Astrocyte (in vitro differentiated cells and primary cell): ENCODE results near the gene MED1. TPM values are rescaled to one million over a fixed set of nuclear protein-coding genes. Genes with fewer than 3 reads are reported as not detected.
"Not testable (repeated sequence)": the region's sequence is repeated elsewhere in the genome, so short reads cannot be mapped to it uniquely, and the experiment has no call there.

Experiments used
- DNase-seq: peaks from one replicate; pipeline ENCODE4 v3.0.0-alpha.2; 2010; ENCODE audit warnings: low read depth
- FAIRE-seq: peaks from 2 replicates; lab custom pipeline; 2011; peaks lifted over from hg19 to GRCh38; lab: Jason Lieb, UNC
- H2AFZ ChIP-seq: 2 replicates; pipeline ENCODE4 v1.6.0; 2012; ENCODE audit warnings: low read depth, low read length, inconsistent platforms
- H3K27ac ChIP-seq: 2 replicates; pipeline ENCODE4 v1.5.1; 2011; ENCODE audit warnings: low read depth, low read length, inconsistent platforms
- H3K27me3 ChIP-seq: 2 replicates; pipeline ENCODE4 v1.6.0; 2011; ENCODE audit warnings: low read length, inconsistent platforms; ENCODE audit not compliant: insufficient read depth
- H3K36me3 ChIP-seq: 2 replicates; pipeline ENCODE4 v1.5.1; 2011; ENCODE audit warnings: low read length, inconsistent platforms; ENCODE audit not compliant: insufficient read depth
- H3K4me1 ChIP-seq: 2 replicates; pipeline ENCODE4 v1.5.1; 2011; ENCODE audit warnings: low read length, inconsistent platforms; ENCODE audit not compliant: insufficient read depth
- H3K4me2 ChIP-seq: 2 replicates; pipeline ENCODE4 v1.6.0; 2012; ENCODE audit warnings: low read length, inconsistent platforms
- H3K4me3 ChIP-seq: 2 replicates; pipeline ENCODE4 v1.5.1; 2011; ENCODE audit warnings: low read depth, mild to moderate bottlenecking, low read length, inconsistent platforms; ENCODE audit not compliant: insufficient read depth
- H3K79me2 ChIP-seq: 2 replicates; pipeline ENCODE4 v1.6.0; 2012; ENCODE audit warnings: mild to moderate bottlenecking, low read length, inconsistent platforms; ENCODE audit not compliant: insufficient read depth
- H3K9ac ChIP-seq: 2 replicates; pipeline ENCODE4 v1.6.0; 2012; ENCODE audit warnings: mild to moderate bottlenecking, low read length, inconsistent platforms
- H3K9me3 ChIP-seq: 2 replicates; pipeline ENCODE4 v1.5.1; 2012; ENCODE audit warnings: low read depth, mild to moderate bottlenecking, low read length, inconsistent platforms; ENCODE audit not compliant: insufficient read depth
- H4K20me1 ChIP-seq: 2 replicates; pipeline ENCODE4 v1.6.0; 2012; ENCODE audit warnings: low read length, inconsistent platforms; ENCODE audit not compliant: insufficient read depth
- H3K27ac Mint-ChIP-seq: one replicate; pipeline ENCODE4 v1.8.0; 2021; ENCODE audit warnings: mild to moderate bottlenecking, mixed read lengths; ENCODE audit not compliant: unreplicated experiment
- H3K27me3 Mint-ChIP-seq: one replicate; pipeline ENCODE4 v1.8.0; 2021; ENCODE audit warnings: low read depth, mixed read lengths; ENCODE audit not compliant: unreplicated experiment
- H3K36me3 Mint-ChIP-seq: one replicate; pipeline ENCODE4 v1.8.0; 2021; ENCODE audit warnings: low read depth, mixed read lengths; ENCODE audit not compliant: unreplicated experiment
- H3K4me1 Mint-ChIP-seq: one replicate; pipeline ENCODE4 v1.8.0; 2021; ENCODE audit warnings: low read depth, mixed read lengths; ENCODE audit not compliant: unreplicated experiment
- H3K4me3 Mint-ChIP-seq: one replicate; pipeline ENCODE4 v1.8.0; 2021; ENCODE audit warnings: mild to moderate bottlenecking, moderate library complexity, mixed read lengths; ENCODE audit not compliant: unreplicated experiment
- H3K9me3 Mint-ChIP-seq: one replicate; pipeline ENCODE4 v1.8.0; 2021; ENCODE audit warnings: mild to moderate bottlenecking, mixed read lengths; ENCODE audit not compliant: unreplicated experiment
- CTCF ChIP-seq: IDR thresholded peaks from 2 replicates; pipeline ENCODE4 v1.5.1; 2011; ENCODE audit warnings: low read depth, mild to moderate bottlenecking, inconsistent platforms, low read length, moderate library complexity; ENCODE audit not compliant: insufficient read depth
- EZH2 ChIP-seq: IDR thresholded peaks from 2 replicates; pipeline ENCODE4 v1.6.1; 2012; ENCODE audit warnings: mild to moderate bottlenecking, low read length, inconsistent platforms; ENCODE audit not compliant: insufficient read depth
- total RNA-seq: library from RNA; stranded (reverse); gene quantifications from 2 replicates; pipeline ENCODE4 v1.2.1, GENCODE V29; 2021

The MED1 gene
- total RNA-seq, 1 donor from 2014 or later = 46.6 TPM

DNA sequence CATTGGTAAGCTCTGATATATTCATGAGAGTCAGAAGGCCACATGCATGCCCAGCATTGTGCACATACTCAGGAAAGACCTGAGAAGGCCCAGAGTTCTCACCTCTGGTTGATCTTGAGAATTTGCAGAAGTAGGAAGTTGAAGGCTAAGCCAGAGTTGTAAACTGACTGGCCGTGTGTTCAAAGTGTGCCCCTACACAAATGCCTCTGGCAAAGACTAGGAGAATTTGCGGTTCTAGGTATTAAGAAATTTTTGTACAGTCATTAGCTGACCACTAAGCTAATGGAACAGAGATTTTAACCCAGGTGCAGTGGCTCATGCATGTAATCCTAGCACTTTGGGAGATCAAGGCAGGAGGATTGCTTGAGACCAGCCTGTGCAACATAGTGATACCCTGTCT, 74.6 kb downstream of the MED1 start:
- FAIRE-seq (no peak), DNase-seq (no peak)
- no peaks in the 10 kb centered on the region for H3K9me3 ChIP-seq
- H3K27ac ChIP-seq = no peak overlapping the region
- no peak overlapping the region for H3K9ac ChIP-seq
- no peaks in the 10 kb centered on the region for H3K4me1 ChIP-seq
- no peak overlapping the region for H2AFZ ChIP-seq
- H3K36me3 Mint-ChIP-seq = peaks cover 2% of the 10 kb centered on the region
- peaks cover 10% of the 10 kb centered on the region for H3K79me2 ChIP-seq
- peaks cover 8% of the 10 kb centered on the region for H3K4me1 Mint-ChIP-seq
- no peaks in the 10 kb centered on the region for H3K36me3 ChIP-seq
- TF ChIP-seq EZH2 (no peak), CTCF (no peak)
- H3K4me3 ChIP-seq = no peak overlapping the region
- no peak overlapping the region for H3K27ac Mint-ChIP-seq
- H3K27me3 Mint-ChIP-seq = no peaks in the 10 kb centered on the region
- H3K4me3 Mint-ChIP-seq = no peak overlapping the region
- H3K27me3 ChIP-seq = no peaks in the 10 kb centered on the region
- no peaks in the 10 kb centered on the region for H3K9me3 Mint-ChIP-seq
- peaks cover 30% of the 10 kb centered on the region for H4K20me1 ChIP-seq
- no peak overlapping the region for H3K4me2 ChIP-seq

DNA sequence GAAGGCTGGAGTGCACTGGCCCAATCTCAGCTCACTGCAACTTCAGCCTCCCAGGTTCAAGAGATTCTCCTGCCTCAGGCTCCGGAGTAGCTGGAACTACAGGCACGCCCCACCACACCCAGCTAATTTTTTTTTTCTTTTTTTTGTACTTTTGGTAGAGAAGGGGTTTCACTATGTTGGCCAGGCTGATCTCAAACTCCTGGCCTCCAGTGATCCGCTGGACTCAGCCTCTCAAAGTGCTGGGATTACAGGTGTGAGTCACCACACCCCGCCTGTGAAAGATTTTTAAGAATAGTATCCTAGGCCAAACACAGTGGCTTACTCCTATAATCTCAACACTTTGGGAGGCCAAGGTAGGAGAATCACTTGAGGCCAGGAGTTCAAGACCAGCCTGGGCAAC, 83.3 kb downstream of the MED1 start:
- H2AFZ ChIP-seq, H3K36me3 ChIP-seq, FAIRE-seq, H3K4me2 ChIP-seq, H3K9ac ChIP-seq, H3K9me3 Mint-ChIP-seq, H4K20me1 ChIP-seq, H3K4me1 Mint-ChIP-seq, H3K27me3 Mint-ChIP-seq, H3K36me3 Mint-ChIP-seq, H3K27ac Mint-ChIP-seq, H3K79me2 ChIP-seq, H3K4me1 ChIP-seq, DNase-seq, H3K27me3 ChIP-seq, H3K27ac ChIP-seq, H3K9me3 ChIP-seq, H3K4me3 ChIP-seq, H3K4me3 Mint-ChIP-seq: not testable (repeated sequence)

GRCh38 chr17:39365872-39366271, 85.2 kb downstream of the MED1 start:
- Histone ChIP-seq H3K4me2 (peak overlapping the region; percentile 21), H3K4me1 (peaks cover 7% of the 10 kb centered on the region), H2AFZ (no peak overlapping the region), H3K4me3 (no peak overlapping the region), H3K9me3 (no peaks in the 10 kb centered on the region), H4K20me1 (peaks cover 6% of the 10 kb centered on the region), H3K79me2 (no peaks in the 10 kb centered on the region), H3K36me3 (no peaks in the 10 kb centered on the region), H3K27me3 (no peaks in the 10 kb centered on the region), H3K27ac (peak overlapping the region; percentile 38), H3K9ac (peak overlapping the region; percentile 14)
- Mint-ChIP-seq H3K27me3 (no peaks in the 10 kb centered on the region), H3K36me3 (no peaks in the 10 kb centered on the region), H3K4me1 (peaks cover 8% of the 10 kb centered on the region), H3K27ac (no peak overlapping the region), H3K4me3 (no peak overlapping the region), H3K9me3 (no peaks in the 10 kb centered on the region)
- FAIRE-seq (no peak), DNase-seq (no peak)
- no peak for TF ChIP-seq EZH2
- TF ChIP-seq CTCF = no peak
